Ishikawa (cell line): Measurements from ENCODE around the gene SLC36A1.

ENCODE experiments used
- CEBPB ChIP-seq: IDR thresholded peaks from 2 replicates; pipeline ENCODE4 v1.6.1; 2012
- CREB1 ChIP-seq: IDR thresholded peaks from 2 replicates; pipeline ENCODE4 v1.6.1; 2012; ENCODE audit warnings: low read depth
- EGR1 ChIP-seq: IDR thresholded peaks from 2 replicates; pipeline ENCODE4 v1.6.1; 2012
- EP300 ChIP-seq: IDR thresholded peaks from 2 replicates; pipeline ENCODE4 v1.6.1; 2012; ENCODE audit warnings: borderline replicate concordance
- FOXM1 ChIP-seq: IDR thresholded peaks from 2 replicates; pipeline ENCODE4 v1.6.1; 2012; ENCODE audit warnings: low read depth, borderline replicate concordance
- RAD21 ChIP-seq: IDR thresholded peaks from 2 replicates; pipeline ENCODE4 v1.6.1; 2012; ENCODE audit warnings: low read depth
- TF ChIP-seq, protein P1 (sequence below): IDR thresholded peaks from 2 replicates; pipeline ENCODE4 v1.6.1; 2012; ENCODE audit warnings: low read depth, mild to moderate bottlenecking
- TF ChIP-seq, protein P2 (sequence below): IDR thresholded peaks from 2 replicates; pipeline ENCODE4 v1.6.1; 2012

DNA sequence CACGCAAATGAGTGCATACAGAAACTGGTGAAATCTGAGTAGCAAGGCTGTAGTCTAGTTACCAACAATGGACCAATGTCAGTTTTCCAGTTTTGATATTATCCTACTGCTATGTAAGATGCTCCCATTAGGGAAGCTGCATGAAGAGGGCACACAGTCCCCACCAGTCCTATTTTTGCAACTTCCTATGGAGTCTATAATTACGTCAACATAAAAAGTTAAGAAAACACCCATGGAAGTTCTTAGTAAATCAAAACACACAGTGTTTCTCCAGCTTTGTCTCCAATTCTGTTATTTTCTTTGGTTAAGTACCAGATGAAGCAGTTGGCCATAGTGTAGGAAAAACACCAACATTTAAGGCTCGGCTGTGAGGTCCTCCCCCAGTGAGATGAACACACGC is 85.0 kb downstream of the SLC36A1 start:
- TF ChIP-seq FOXM1 (no peak), CREB1 (no peak), RAD21 (no peak), CEBPB (no peak), EP300 (no peak), EGR1 (no peak)
- TF ChIP-seq, protein P1, sequence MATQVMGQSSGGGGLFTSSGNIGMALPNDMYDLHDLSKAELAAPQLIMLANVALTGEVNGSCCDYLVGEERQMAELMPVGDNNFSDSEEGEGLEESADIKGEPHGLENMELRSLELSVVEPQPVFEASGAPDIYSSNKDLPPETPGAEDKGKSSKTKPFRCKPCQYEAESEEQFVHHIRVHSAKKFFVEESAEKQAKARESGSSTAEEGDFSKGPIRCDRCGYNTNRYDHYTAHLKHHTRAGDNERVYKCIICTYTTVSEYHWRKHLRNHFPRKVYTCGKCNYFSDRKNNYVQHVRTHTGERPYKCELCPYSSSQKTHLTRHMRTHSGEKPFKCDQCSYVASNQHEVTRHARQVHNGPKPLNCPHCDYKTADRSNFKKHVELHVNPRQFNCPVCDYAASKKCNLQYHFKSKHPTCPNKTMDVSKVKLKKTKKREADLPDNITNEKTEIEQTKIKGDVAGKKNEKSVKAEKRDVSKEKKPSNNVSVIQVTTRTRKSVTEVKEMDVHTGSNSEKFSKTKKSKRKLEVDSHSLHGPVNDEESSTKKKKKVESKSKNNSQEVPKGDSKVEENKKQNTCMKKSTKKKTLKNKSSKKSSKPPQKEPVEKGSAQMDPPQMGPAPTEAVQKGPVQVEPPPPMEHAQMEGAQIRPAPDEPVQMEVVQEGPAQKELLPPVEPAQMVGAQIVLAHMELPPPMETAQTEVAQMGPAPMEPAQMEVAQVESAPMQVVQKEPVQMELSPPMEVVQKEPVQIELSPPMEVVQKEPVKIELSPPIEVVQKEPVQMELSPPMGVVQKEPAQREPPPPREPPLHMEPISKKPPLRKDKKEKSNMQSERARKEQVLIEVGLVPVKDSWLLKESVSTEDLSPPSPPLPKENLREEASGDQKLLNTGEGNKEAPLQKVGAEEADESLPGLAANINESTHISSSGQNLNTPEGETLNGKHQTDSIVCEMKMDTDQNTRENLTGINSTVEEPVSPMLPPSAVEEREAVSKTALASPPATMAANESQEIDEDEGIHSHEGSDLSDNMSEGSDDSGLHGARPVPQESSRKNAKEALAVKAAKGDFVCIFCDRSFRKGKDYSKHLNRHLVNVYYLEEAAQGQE, result no peak
- TF ChIP-seq, protein P2, sequence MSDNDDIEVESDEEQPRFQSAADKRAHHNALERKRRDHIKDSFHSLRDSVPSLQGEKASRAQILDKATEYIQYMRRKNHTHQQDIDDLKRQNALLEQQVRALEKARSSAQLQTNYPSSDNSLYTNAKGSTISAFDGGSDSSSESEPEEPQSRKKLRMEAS, result no peak
